IMR-90 (cell line): Measurements from ENCODE around the gene ANKRD52. TPM values are rescaled to one million over a fixed set of nuclear protein-coding genes. Genes with fewer than 3 reads are reported as not detected.

ENCODE experiments used
- ATAC-seq: fragments of 200-7000 bp; cut with Tn5 transposase; 2 replicates; pipeline ENCODE4 v1.9.1; 2020; ENCODE audit warnings: low read depth, mild to moderate bottlenecking, moderate library complexity
- BruUV-seq: library from RNA; stranded (reverse); fragments of 400-500 nt; replicated peaks from 2 replicates; lab custom pipeline; 2021; lab: Mats Ljungman, UMichigan
- CTCF ChIA-PET: fragments of 300-600 bp; formaldehyde crosslinking; extraction: SDS; loops from one replicate; lab custom pipeline; 2021; ENCODE audit warnings: antibody characterized with exemption; lab: Yijun Ruan, JAX
- POLR2A ChIA-PET: fragments of 300-600 bp; sonication (Branson Sonifier 250); formaldehyde crosslinking; loops from one replicate; lab custom pipeline; 2022; ENCODE audit warnings: antibody characterized with exemption; ENCODE audit not compliant: unreplicated experiment; lab: Charles Lee
- DNase-seq: peaks from one replicate; pipeline ENCODE4 v3.0.0; 2013
- H2AFZ ChIP-seq: replicated peaks from 2 replicates; pipeline ENCODE3; 2013; ENCODE audit warnings: low read length, mild to moderate bottlenecking; ENCODE audit not compliant: poor library complexity
- H2AK5ac ChIP-seq: 2 replicates; pipeline ENCODE4 v1.6.1; 2013; ENCODE audit warnings: low read depth, low read length, inconsistent platforms
- H2AK9ac ChIP-seq: replicated peaks from 2 replicates; pipeline ENCODE3; 2013; ENCODE audit warnings: mild to moderate bottlenecking, low read depth, low read length, moderate library complexity; ENCODE audit not compliant: poor library complexity
- H2BK120ac ChIP-seq: 2 replicates; pipeline ENCODE4 v1.6.1; 2013; ENCODE audit warnings: low read depth, low read length, inconsistent platforms
- H2BK15ac ChIP-seq: 3 replicates; pipeline ENCODE4 v1.6.1; 2013; ENCODE audit warnings: low read depth, low read length, inconsistent platforms
- H2BK20ac ChIP-seq: 2 replicates; pipeline ENCODE4 v1.6.1; 2013; ENCODE audit warnings: low read depth, mild to moderate bottlenecking, inconsistent platforms, low read length, moderate library complexity
- H2BK5ac ChIP-seq: 2 replicates; pipeline ENCODE4 v1.6.1; 2013; ENCODE audit warnings: mild to moderate bottlenecking, low read depth, low read length, inconsistent platforms; ENCODE audit not compliant: poor library complexity, severe bottlenecking
- H3K14ac ChIP-seq: replicated peaks from 2 replicates; pipeline ENCODE4 v1.6.1; 2013; ENCODE audit warnings: low read depth, low read length, inconsistent platforms
- H3K18ac ChIP-seq: 2 replicates; pipeline ENCODE4 v1.6.1; 2013; ENCODE audit warnings: low read depth, low read length, control low read depth
- H3K23ac ChIP-seq: 2 replicates; pipeline ENCODE4 v1.6.1; 2013; ENCODE audit warnings: low read depth, low read length, inconsistent platforms
- H3K27ac ChIP-seq: 2 replicates; pipeline ENCODE4 v1.5.1; 2013; ENCODE audit warnings: mild to moderate bottlenecking, control low read depth, low read length; ENCODE audit not compliant: insufficient read depth
- H3K27me3 ChIP-seq: 2 replicates; pipeline ENCODE4 v1.6.1; 2013; ENCODE audit warnings: low read length; ENCODE audit not compliant: control insufficient read depth, insufficient read depth
- H3K36me3 ChIP-seq: 2 replicates; pipeline ENCODE4 v1.6.1; 2013; ENCODE audit warnings: low read length, mixed read lengths; ENCODE audit not compliant: control insufficient read depth, insufficient read depth
- H3K4ac ChIP-seq: 2 replicates; pipeline ENCODE4 v1.6.1; 2013; ENCODE audit warnings: low read depth, low read length, inconsistent platforms
- H3K4me1 ChIP-seq: 2 replicates; pipeline ENCODE4 v1.6.1; 2013; ENCODE audit warnings: low read length, mixed read lengths; ENCODE audit not compliant: control insufficient read depth, insufficient read depth
- H3K4me2 ChIP-seq: 2 replicates; pipeline ENCODE4 v1.6.1; 2013; ENCODE audit warnings: low read depth, mild to moderate bottlenecking, control low read depth, low read length, moderate library complexity
- H3K4me3 ChIP-seq: 2 replicates; pipeline ENCODE4 v1.5.1; 2013; ENCODE audit warnings: low read depth, mild to moderate bottlenecking, control low read depth, low read length, moderate library complexity; ENCODE audit not compliant: insufficient read depth
- H3K56ac ChIP-seq: 2 replicates; pipeline ENCODE4 v1.6.1; 2013; ENCODE audit warnings: low read length, inconsistent platforms; ENCODE audit not compliant: insufficient read depth; ENCODE audit errors: extremely low read depth
- H3K79me1 ChIP-seq, 2 experiments: 2 replicates each; pipeline ENCODE4 v1.6.1; 2013; ENCODE audit warnings: low read length in 2 of 2, inconsistent platforms in 1 of 2, low read depth in 1 of 2
- H3K9ac ChIP-seq: 2 replicates; pipeline ENCODE4 v1.6.1; 2013; ENCODE audit warnings: low read depth, low read length, control low read depth
- H3K9me1 ChIP-seq: 2 replicates; pipeline ENCODE4 v1.6.1; 2013; ENCODE audit warnings: low read length, inconsistent platforms; ENCODE audit not compliant: insufficient read depth
- H3K9me3 ChIP-seq: 2 replicates; pipeline ENCODE4 v1.6.1; 2013; ENCODE audit warnings: low read length; ENCODE audit not compliant: control insufficient read depth, insufficient read depth
- H4K20me1 ChIP-seq: 2 replicates; pipeline ENCODE4 v1.6.1; 2013; ENCODE audit warnings: low read length, inconsistent platforms; ENCODE audit not compliant: insufficient read depth
- H4K5ac ChIP-seq: 2 replicates; pipeline ENCODE4 v1.6.1; 2013; ENCODE audit warnings: mild to moderate bottlenecking, low read depth, low read length, control low read depth
- H4K8ac ChIP-seq, 2 experiments: 2 replicates each; pipeline ENCODE4 v1.6.1; 2013; ENCODE audit warnings: low read depth in 2 of 2, low read length in 2 of 2, control low read depth in 1 of 2, inconsistent platforms in 1 of 2
- H4K91ac ChIP-seq: 2 replicates; pipeline ENCODE4 v1.6.1; 2013; ENCODE audit warnings: low read depth, low read length, inconsistent platforms; ENCODE audit not compliant: insufficient read depth
- CHD1 ChIP-seq: IDR thresholded peaks from 2 replicates; pipeline ENCODE4 v1.6.1; 2012; ENCODE audit warnings: low read depth, low read length, improper control_type of control experiment
- ELK1 ChIP-seq: fragments of 150-350 bp; IDR thresholded peaks from 2 replicates; pipeline ENCODE4 v1.6.1; 2016; ENCODE audit warnings: low read depth, mild to moderate bottlenecking, low read length, moderate library complexity, borderline replicate concordance
- FOS ChIP-seq: fragments of 150-350 bp; IDR thresholded peaks from 2 replicates; pipeline ENCODE4 v1.6.1; 2016; ENCODE audit warnings: low read depth, low read length
- MAFK ChIP-seq: IDR thresholded peaks from 2 replicates; pipeline ENCODE4 v1.6.1; 2012; ENCODE audit warnings: low read depth, low read length, improper control_type of control experiment
- MAZ ChIP-seq: IDR thresholded peaks from 2 replicates; pipeline ENCODE4 v1.6.1; 2012; ENCODE audit warnings: low read depth, mild to moderate bottlenecking, low read length, improper control_type of control experiment, moderate library complexity, borderline replicate concordance
- NFE2L2 ChIP-seq: fragments of 150-350 bp; IDR thresholded peaks from 2 replicates; pipeline ENCODE4 v1.6.1; 2016; ENCODE audit warnings: low read depth, mild to moderate bottlenecking, low read length
- RFX5 ChIP-seq: IDR thresholded peaks from 2 replicates; pipeline ENCODE4 v1.8.0; 2012; ENCODE audit warnings: low read depth, mild to moderate bottlenecking, low read length, moderate library complexity
- SMC3 ChIP-seq: fragments of 150-350 bp; IDR thresholded peaks from 2 replicates; pipeline ENCODE4 v1.6.1; 2016; ENCODE audit warnings: low read depth, mild to moderate bottlenecking, antibody characterized with exemption, low read length, moderate library complexity
- USF2 ChIP-seq: fragments of 150-350 bp; IDR thresholded peaks from 2 replicates; pipeline ENCODE4 v1.6.1; 2017; ENCODE audit warnings: mild to moderate bottlenecking, antibody characterized with exemption, low read length, low read depth
- WGBS, 2 experiments: methylation state at CpG; one replicate each; pipeline versions ENCODE4 v1.1.5 to v1.1.7; 2013; ENCODE audit warnings: missing lambda C conversion rate in 2 of 2; ENCODE audit not compliant: insufficient read length in 1 of 2; ENCODE audit errors: extremely low coverage in 2 of 2; 5-methylcytosine and 5-hydroxymethylcytosine counted together
- dilution Hi-C: fragments of 300-500 bp; cut with HindIII; formaldehyde crosslinking; loops from one replicate; pipeline ENCODE4 v1.14.3; 2018; ENCODE audit warnings: low sequenced_read_pairs; ENCODE audit not compliant: unreplicated experiment
- in situ Hi-C: fragments of 300-500 bp; cut with MboI; formaldehyde crosslinking; loops from 3 replicates; pipeline ENCODE4 v1.14.3; 2019; ENCODE audit warnings: low sequenced_read_pairs, inconsistent platforms, mixed read lengths
- intact Hi-C: fragments of 100-400 bp; cut with micrococcal nuclease; formaldehyde crosslinking; loops from 2 replicates; pipeline ENCODE4 v1.10.0; 2022
- polyA plus RNA-seq, 3 experiments: library from polyadenylated mRNA; depleted of rRNA; stranded (reverse); fragments of >200 nt; gene quantifications; 2 replicates each; pipeline ENCODE4 v1.2.3, GENCODE V29; 2012; ENCODE audit warnings: low replicate concordance in 1 of 3
- total RNA-seq: library from RNA; depleted of rRNA; stranded (reverse); fragments of >200 nt; gene quantifications from 2 replicates; pipeline ENCODE4 v1.2.3, GENCODE V29; 2012

ANKRD52 gene
- total and polyA plus RNA-seq, 2 of the 4 experiments (the other 2 are of a cell fraction) = 15.4 to 35.9 TPM

GRCh38 chr12:56188778-56189098 lies 69.4 kb downstream of the ANKRD52 start (continued):
- no peak for TF ChIP-seq NFE2L2
- no peak for TF ChIP-seq USF2
- TF ChIP-seq MAFK = no peak

DNA sequence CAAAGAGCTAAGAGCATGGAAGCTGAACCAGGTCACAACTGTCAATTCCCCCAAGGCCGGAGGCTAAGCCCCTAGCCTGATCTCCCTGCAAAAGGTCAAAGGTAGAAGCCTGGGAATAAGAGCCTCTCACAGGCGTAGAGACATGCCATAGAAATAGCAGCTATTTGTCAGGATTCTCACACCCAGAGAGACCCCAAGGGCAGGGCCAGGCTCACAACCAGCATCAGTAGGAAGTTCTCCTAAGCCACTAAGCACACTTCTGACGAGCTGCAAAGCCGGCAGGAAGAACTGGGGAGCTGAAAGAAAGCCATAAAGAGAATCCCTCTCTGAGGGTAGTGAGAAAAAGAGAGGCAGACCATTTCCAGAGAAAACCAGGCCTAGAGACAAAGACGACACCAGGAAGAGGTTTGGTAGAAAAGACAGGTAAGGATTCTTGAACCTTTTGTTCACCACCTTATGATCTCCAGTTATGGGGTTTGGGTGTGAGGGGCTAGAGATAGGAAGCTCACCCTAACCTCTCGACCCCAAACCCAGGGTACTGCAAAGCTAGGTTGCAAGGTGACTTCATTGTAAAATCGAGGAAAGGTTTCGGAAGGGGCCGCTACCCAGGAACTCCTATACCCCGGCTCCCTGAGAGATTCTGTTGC lies 69.9 kb downstream of the ANKRD52 start:
- Histone ChIP-seq H2AK9ac (peak overlapping the region; percentile 98), H4K8ac (peak overlapping the region in 1 of 2 experiments; percentile 41; a peak in 1 of 4 replicates), H3K4me2 (peak overlapping the region; percentile 97), H3K36me3 (peaks cover 16% of the 10 kb centered on the region), H2BK120ac (no peak overlapping the region; the same call in 1 of the 2 replicates), H3K79me1 (peaks cover 27 to 46% of the 10 kb centered on the region in 2 experiments), H3K27ac (peak overlapping the region; percentile 75), H3K4me3 (peak overlapping the region; percentile 95), H4K91ac (peak overlapping the region; percentile 69), H3K9me3 (no peaks in the 10 kb centered on the region), H3K23ac (peak overlapping the region; percentile 92), H2BK20ac (no peak overlapping the region), H3K14ac (peak overlapping the region; percentile 97), H3K27me3 (no peaks in the 10 kb centered on the region), H3K4me1 (peaks cover 7% of the 10 kb centered on the region), H2AFZ (peak overlapping the region; percentile 84), H3K4ac (peak overlapping the region; percentile 72), H2BK5ac (peak overlapping the region; percentile 60), H2BK15ac (no peak overlapping the region), H4K5ac (no peak overlapping the region), H3K56ac (peak overlapping the region; percentile 8), H2AK5ac (peak overlapping the region; percentile 64), H3K9me1 (peaks cover 5% of the 10 kb centered on the region; the same call in 1 of the 2 replicates), H4K20me1 (peaks cover 14% of the 10 kb centered on the region; the same call in 1 of the 2 replicates), H3K18ac (no peak overlapping the region), H3K9ac (peak overlapping the region; percentile 95)
- no TSS peak for BruUV-seq
- WGBS, 2 experiments = 40% methylated on average over 1 of the region's 10 CpGs; no CpG with 5 or more reads in 1 of the 2 experiments
- CTCF ChIA-PET = interaction anchor here (1.8 to 2.6 kb wide), 3 partner anchors 10 to 70 kb away, joined by 7 to 27 read pairs (median 22); partner anchors contain the start of genes RNF41 and ZC3H10
- in situ Hi-C loops = loop anchor here (5.0 kb wide), 1 partner anchor 61 kb away; the partner anchor contains the start of gene ESYT1
- intact Hi-C loops = loop anchor here (2.0 kb wide), 1 partner anchor 61 kb away; no protein-coding TSS in a partner anchor
- dilution Hi-C loops = no loop called here
- no peak for DNase-seq
- POLR2A ChIA-PET = interaction anchor here (0.6 to 1.3 kb wide), 3 partner anchors 27 to 69 kb away, joined by 3 to 5 read pairs (median 3); partner anchors contain the start of genes RNF41 and ZC3H10
- no peak for TF ChIP-seq MAFK
- no peak for TF ChIP-seq CHD1
- no peak for TF ChIP-seq MAZ
- no peak for TF ChIP-seq RFX5
- TF ChIP-seq ELK1 = no peak
- no peak for TF ChIP-seq USF2
- TF ChIP-seq FOS = no peak
- TF ChIP-seq SMC3 = no peak
- ATAC-seq = no peak
